ENCODE results near the gene MAP4K4. TPM values are rescaled to one million over a fixed set of nuclear protein-coding genes. Genes with fewer than 3 reads are reported as not detected.

The MAP4K4 gene
- total and polyA plus RNA-seq, 2 of the 13 experiments (the other 11 are each of a cell fraction or from before 2014, with no cell fraction given) = 105 to 264 TPM

DNA sequence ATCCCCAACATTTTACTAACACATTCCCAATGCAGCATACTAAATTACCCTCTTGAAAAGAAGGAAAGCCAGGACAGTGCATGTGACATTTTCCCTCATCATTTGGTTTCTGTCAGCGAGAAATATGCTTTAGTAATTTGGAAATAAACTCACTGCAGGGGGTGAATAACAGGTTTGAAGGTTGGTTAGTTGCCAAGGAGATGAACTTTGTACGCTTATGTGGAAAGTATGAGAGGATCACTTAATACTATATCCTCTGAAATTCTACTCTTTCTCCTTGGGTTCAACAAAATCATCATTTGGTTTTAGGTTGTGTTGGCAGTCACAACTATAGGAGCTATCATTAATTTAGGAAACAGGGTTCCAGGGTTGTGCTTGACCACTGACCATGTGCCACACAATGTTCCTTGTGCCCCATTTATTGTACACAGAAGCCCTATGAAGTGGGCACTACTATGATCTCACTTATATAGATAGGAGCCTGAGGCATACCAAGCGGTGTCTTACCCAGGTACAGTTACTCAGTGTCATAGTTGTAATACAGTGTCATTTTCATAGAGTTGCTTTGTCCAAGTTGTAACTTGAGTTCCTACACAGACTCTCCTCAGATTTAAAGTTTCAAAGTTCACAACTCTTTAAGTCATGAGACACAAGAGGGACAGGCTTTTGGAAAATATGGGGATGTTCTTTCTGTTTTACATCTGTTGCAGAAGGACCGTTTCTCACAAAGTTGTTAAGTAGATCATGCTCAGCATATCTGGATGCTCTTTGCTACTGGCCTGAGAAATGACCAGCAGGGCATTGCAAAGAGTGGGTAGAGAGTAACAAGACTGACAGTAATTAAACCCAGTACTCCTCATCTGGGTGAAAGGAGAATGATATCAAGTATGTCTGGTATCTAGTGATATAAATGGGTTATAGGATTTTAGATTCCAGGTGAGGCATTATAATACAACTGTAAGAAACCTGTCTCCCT, 91.8 kb downstream of the MAP4K4 start (continued):
- TF ChIP-seq CBX2 (IDR thresholded peaks at IDR 0.05; ENCODE audit: low read depth, low read length) = no peak
- TF ChIP-seq CBX2 (CRISPR knock-in tag; IDR thresholded peaks at IDR 0.05; ENCODE audit: low read depth) = no peak
- TF ChIP-seq GATAD2A (CRISPR knock-in tag; IDR thresholded peaks at IDR 0.05) = 0 out of 2 replicates have a peak, but pooled peaks have one; percentile 10
- TF ChIP-seq SAP130 (CRISPR knock-in tag; IDR thresholded peaks at IDR 0.05; ENCODE audit: low read depth) = peak; percentile 39
- TF ChIP-seq HNF4A (CRISPR knock-in tag; IDR thresholded peaks at IDR 0.05) = peak; percentile 52
- TF ChIP-seq WIZ (CRISPR knock-in tag; IDR thresholded peaks at IDR 0.05) = no peak
- TF ChIP-seq ZNF589 (CRISPR knock-in tag; conservative IDR thresholded peaks at IDR 0.05) = no peak
- TF ChIP-seq MAZ (IDR thresholded peaks at IDR 0.05; ENCODE audit: borderline replicate concordance, low read depth, low read length) = no peak
- no peak for TF ChIP-seq MAZ (CRISPR knock-in tag; IDR thresholded peaks at IDR 0.05; ENCODE audit: low read depth)
- no peak for TF ChIP-seq PAWR (CRISPR knock-in tag; IDR thresholded peaks at IDR 0.05; ENCODE audit: borderline replicate concordance)

DNA sequence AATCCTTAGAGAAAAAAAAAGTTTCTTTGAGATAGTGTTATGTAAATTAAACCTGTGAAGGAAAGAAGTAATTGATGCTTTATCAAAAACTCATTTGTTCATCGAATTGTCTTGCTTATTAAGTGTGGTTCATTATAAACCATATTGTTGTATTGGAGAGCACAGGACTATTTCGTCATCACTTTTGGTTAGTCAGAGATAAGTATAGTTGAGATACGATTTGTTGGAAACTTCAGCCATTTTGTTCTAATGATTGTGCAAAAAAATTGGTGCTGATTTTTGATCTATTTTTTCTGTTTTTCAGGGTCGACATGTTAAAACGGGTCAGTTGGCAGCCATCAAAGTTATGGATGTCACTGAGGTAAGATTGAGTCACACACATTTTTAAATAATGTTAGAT, 92.9 kb downstream of the MAP4K4 start:
- Histone ChIP-seq H3K36me3 (replicated peaks in 1 of 2; ENCODE audit: control insufficient read depth in 1 of 2, insufficient read depth in 2 of 2, low read length in 2 of 2) (peaks cover 12 to 34% of the 10 kb centered on the region in 2 experiments), H3K27me3 (ENCODE audit: control insufficient read depth in 1 of 2, insufficient read depth in 2 of 2, low read length in 2 of 2) (no peaks in the 10 kb centered on the region), H3K9ac (ENCODE audit: insufficient read depth, low read depth, low read length) (no peak overlapping the region), H3K27ac (ENCODE audit: extremely low read length, insufficient read depth, low read length) (no peak overlapping the region), H3K9me3 (ENCODE audit: low read length) (no peaks in the 10 kb centered on the region), H3K79me2 (ENCODE audit: insufficient read depth, low read length) (peaks cover 97% of the 10 kb centered on the region), H3K4me1 (ENCODE audit: insufficient read depth, low read length) (peaks cover 61% of the 10 kb centered on the region), H4K20me1 (ENCODE audit: insufficient read depth, low read length) (peaks cover 62% of the 10 kb centered on the region), H2AFZ (ENCODE audit: low read length) (no peak overlapping the region), H3K4me2 (ENCODE audit: low read depth, low read length) (no peak overlapping the region), H3K4me3 (replicated peaks in 1 of 3; ENCODE audit: insufficient read depth in 1 of 3, low read depth in 2 of 3, low read length in 3 of 3) (no peak overlapping the region)
- intact Hi-C loops (cut with micrococcal nuclease; ENCODE audit: unreplicated experiment) (no loop called here), in situ Hi-C loops (cut with HindIII; ENCODE audit: extremely low pct_ligation_motif_present, low pct_unique_long_range_greater_than_20kb) (no loop called here)
- BruUV-seq (replicated peaks) = no TSS peak
- ChIA-PET CTCF (ENCODE audit: low intra/inter-chr PET ratio, low total read pairs) (no interaction called here), POLR2A (no interaction called here)
- ATAC-seq = no peak
- no peak for DNase-seq (ENCODE audit: low spot score)
- peak; percentile 56; the same call in 1 of the 2 replicates for TF ChIP-seq CEBPB (IDR thresholded peaks at IDR 0.05; ENCODE audit: borderline replicate concordance, low read depth, low read length)
- TF ChIP-seq, protein P1, sequence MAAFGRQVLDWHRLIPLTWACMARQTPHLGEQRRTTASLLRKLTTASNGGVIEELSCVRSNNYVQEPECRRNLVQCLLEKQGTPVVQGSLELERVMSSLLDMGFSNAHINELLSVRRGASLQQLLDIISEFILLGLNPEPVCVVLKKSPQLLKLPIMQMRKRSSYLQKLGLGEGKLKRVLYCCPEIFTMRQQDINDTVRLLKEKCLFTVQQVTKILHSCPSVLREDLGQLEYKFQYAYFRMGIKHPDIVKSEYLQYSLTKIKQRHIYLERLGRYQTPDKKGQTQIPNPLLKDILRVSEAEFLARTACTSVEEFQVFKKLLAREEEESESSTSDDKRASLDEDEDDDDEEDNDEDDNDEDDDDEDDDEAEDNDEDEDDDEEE (CRISPR knock-in tag; IDR thresholded peaks at IDR 0.05) = no peak
- TF ChIP-seq ZKSCAN1 (IDR thresholded peaks at IDR 0.05; ENCODE audit: low read length) = no peak
- no peak for FAIRE-seq
- WGBS (ENCODE audit: low lambda C conversion rate) = 97% methylated on average over 5 of the region's 5 CpGs
